ENCODE data around the gene PLPPR2.

The PLPPR2 gene

GRCh38 chr19:11356074-11356397 is 804 bp downstream of the PLPPR2 start:
- Histone ChIP-seq H3K27ac (replicated peaks) (no peak overlapping the region), H3K4me3 (replicated peaks; ENCODE audit: insufficient read depth, low read length) (peak overlapping the region; percentile 55), H3K27me3 (ENCODE audit: insufficient read depth, poor library complexity, severe bottlenecking) (no peaks in the 10 kb centered on the region)
- TF ChIP-seq, protein P1, sequence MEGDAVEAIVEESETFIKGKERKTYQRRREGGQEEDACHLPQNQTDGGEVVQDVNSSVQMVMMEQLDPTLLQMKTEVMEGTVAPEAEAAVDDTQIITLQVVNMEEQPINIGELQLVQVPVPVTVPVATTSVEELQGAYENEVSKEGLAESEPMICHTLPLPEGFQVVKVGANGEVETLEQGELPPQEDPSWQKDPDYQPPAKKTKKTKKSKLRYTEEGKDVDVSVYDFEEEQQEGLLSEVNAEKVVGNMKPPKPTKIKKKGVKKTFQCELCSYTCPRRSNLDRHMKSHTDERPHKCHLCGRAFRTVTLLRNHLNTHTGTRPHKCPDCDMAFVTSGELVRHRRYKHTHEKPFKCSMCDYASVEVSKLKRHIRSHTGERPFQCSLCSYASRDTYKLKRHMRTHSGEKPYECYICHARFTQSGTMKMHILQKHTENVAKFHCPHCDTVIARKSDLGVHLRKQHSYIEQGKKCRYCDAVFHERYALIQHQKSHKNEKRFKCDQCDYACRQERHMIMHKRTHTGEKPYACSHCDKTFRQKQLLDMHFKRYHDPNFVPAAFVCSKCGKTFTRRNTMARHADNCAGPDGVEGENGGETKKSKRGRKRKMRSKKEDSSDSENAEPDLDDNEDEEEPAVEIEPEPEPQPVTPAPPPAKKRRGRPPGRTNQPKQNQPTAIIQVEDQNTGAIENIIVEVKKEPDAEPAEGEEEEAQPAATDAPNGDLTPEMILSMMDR (IDR thresholded peaks at IDR 0.05; ENCODE audit: insufficient read depth, low read length): no peak
- TF ChIP-seq, protein P2, sequence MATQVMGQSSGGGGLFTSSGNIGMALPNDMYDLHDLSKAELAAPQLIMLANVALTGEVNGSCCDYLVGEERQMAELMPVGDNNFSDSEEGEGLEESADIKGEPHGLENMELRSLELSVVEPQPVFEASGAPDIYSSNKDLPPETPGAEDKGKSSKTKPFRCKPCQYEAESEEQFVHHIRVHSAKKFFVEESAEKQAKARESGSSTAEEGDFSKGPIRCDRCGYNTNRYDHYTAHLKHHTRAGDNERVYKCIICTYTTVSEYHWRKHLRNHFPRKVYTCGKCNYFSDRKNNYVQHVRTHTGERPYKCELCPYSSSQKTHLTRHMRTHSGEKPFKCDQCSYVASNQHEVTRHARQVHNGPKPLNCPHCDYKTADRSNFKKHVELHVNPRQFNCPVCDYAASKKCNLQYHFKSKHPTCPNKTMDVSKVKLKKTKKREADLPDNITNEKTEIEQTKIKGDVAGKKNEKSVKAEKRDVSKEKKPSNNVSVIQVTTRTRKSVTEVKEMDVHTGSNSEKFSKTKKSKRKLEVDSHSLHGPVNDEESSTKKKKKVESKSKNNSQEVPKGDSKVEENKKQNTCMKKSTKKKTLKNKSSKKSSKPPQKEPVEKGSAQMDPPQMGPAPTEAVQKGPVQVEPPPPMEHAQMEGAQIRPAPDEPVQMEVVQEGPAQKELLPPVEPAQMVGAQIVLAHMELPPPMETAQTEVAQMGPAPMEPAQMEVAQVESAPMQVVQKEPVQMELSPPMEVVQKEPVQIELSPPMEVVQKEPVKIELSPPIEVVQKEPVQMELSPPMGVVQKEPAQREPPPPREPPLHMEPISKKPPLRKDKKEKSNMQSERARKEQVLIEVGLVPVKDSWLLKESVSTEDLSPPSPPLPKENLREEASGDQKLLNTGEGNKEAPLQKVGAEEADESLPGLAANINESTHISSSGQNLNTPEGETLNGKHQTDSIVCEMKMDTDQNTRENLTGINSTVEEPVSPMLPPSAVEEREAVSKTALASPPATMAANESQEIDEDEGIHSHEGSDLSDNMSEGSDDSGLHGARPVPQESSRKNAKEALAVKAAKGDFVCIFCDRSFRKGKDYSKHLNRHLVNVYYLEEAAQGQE (IDR thresholded peaks at IDR 0.05; ENCODE audit: insufficient replicate concordance, low read depth): no peak
- TF ChIP-seq GABPA (IDR thresholded peaks at IDR 0.05; ENCODE audit: low read depth): no peak
- TF ChIP-seq POLR2AphosphoS5 (IDR thresholded peaks at IDR 0.05; ENCODE audit: low read depth): no peak; the same call in 1 of the 2 replicates
- no peak for TF ChIP-seq SPI1 (IDR thresholded peaks at IDR 0.05; ENCODE audit: borderline replicate concordance, low read depth)
- no peak for DNase-seq (ENCODE audit: low read depth in 1 of 2, low spot score in 1 of 2)

DNA sequence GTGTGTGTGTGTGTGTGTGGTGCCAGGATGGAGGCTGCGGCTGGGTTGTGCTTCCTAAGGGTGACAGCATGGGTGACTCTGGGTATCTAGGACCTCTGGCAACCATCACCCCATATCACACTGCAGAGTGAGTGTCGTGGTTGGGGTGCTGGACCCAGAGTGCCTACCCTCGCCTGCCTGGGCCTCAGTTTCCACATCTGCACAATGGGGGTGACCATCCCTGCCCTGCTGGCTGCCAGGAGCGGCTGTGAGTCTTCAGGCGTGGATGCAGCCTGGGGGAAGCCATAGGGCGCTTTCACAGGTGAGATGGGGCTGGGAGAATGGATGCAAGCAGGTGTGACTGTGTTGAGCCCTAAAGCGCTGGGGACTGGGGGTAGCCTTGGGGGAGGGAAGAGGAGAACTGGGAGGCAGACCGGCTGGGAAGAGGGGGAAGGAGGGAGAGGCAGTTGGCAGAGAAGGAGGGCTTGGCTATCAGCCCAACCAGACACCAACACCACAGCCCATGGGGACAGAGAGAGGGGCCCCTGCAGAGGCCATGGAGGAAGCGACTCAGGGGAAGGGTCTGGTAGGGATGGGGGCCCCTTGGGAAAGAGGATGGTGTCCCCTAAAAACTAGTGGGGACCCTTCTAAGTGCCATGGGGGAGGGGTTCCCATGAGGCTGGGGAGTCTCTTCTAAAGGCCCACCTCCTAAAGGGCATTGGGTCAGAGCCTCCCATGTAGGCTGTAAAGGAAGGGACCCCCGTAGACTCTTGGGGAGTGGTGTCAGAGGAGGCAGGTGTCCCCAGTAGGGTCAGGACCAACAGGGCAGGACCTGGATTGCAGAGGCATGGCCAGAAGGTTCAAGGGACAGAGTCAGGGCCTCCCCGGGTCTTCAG is 1.7 kb downstream of the PLPPR2 start:
- no peak for DNase-seq (ENCODE audit: low read depth in 1 of 2, low spot score in 1 of 2)
- no peak overlapping the region for H3K4me3 ChIP-seq (replicated peaks; ENCODE audit: insufficient read depth, low read length)

GRCh38 chr19:11359421-11359820 is 4.2 kb downstream of the PLPPR2 start:
- TF ChIP-seq, protein P1 (IDR thresholded peaks at IDR 0.05; ENCODE audit: insufficient read depth, low read length): no peak
- no peak for TF ChIP-seq SPI1 (IDR thresholded peaks at IDR 0.05; ENCODE audit: borderline replicate concordance, low read depth)
- TF ChIP-seq POLR2AphosphoS5 (IDR thresholded peaks at IDR 0.05; ENCODE audit: low read depth): no peak
- TF ChIP-seq, protein P2 (IDR thresholded peaks at IDR 0.05; ENCODE audit: insufficient replicate concordance, low read depth): no peak
- no peak for TF ChIP-seq GABPA (IDR thresholded peaks at IDR 0.05; ENCODE audit: low read depth)
- H3K27ac ChIP-seq (replicated peaks): no peak overlapping the region
- H3K4me3 ChIP-seq (replicated peaks; ENCODE audit: insufficient read depth, low read length): no peak overlapping the region
- H3K27me3 ChIP-seq (ENCODE audit: insufficient read depth, poor library complexity, severe bottlenecking): no peaks in the 10 kb centered on the region
- no peak for DNase-seq (ENCODE audit: low read depth in 1 of 2, low spot score in 1 of 2)

More for the DNA sequence above, 1.7 kb downstream of the PLPPR2 start:
- no peaks in the 10 kb centered on the region for H3K27me3 ChIP-seq (ENCODE audit: insufficient read depth, poor library complexity, severe bottlenecking)
- TF ChIP-seq GABPA (IDR thresholded peaks at IDR 0.05; ENCODE audit: low read depth): no peak
- no peak for TF ChIP-seq POLR2AphosphoS5 (IDR thresholded peaks at IDR 0.05; ENCODE audit: low read depth)
- TF ChIP-seq, protein P1 (IDR thresholded peaks at IDR 0.05; ENCODE audit: insufficient read depth, low read length): no peak
- no peak for TF ChIP-seq SPI1 (IDR thresholded peaks at IDR 0.05; ENCODE audit: borderline replicate concordance, low read depth)
- TF ChIP-seq, protein P2 (IDR thresholded peaks at IDR 0.05; ENCODE audit: insufficient replicate concordance, low read depth): no peak
- H3K27ac ChIP-seq (replicated peaks): no peak overlapping the region
